ENCODE data around the gene PIMREG. TPM values are rescaled to one million over a fixed set of nuclear protein-coding genes. Genes with fewer than 3 reads are reported as not detected.
"Not testable (repeated sequence)": the region's sequence is repeated elsewhere in the genome, so short reads cannot be mapped to it uniquely, and the experiment has no call there.

The PIMREG gene
- total RNA-seq, 2 experiments from 2014 or later: 16.7 to 16.9 TPM

- intact Hi-C loops (cut with micrococcal nuclease): no loop called here
- Mint-ChIP-seq H3K27ac (no peak overlapping the region), H3K9me3 (no peaks in the 10 kb centered on the region), H3K4me1 (ENCODE audit: low read depth) (peaks cover 2% of the 10 kb centered on the region), H3K36me3 (no peaks in the 10 kb centered on the region), H3K27me3 (peaks cover 3% of the 10 kb centered on the region), H3K4me3 (no peak overlapping the region)
- ChIA-PET POLR2A (no interaction called here), CTCF (interaction anchor here (0.8 kb wide), 1 partner anchor 10 kb away, joined by 3 read pairs; no protein-coding TSS in a partner anchor)
- no peak for DNase-seq
Measured at GRCh38 chr17:6475411-6475810, 31.2 kb downstream of the PIMREG start.

- ChIA-PET POLR2A (no interaction called here), CTCF (no interaction called here)
- no peaks in the 10 kb centered on the region for H3K36me3 Mint-ChIP-seq
- peaks cover 3% of the 10 kb centered on the region for H3K27me3 Mint-ChIP-seq
- no peak overlapping the region for H3K27ac Mint-ChIP-seq
- H3K4me1 Mint-ChIP-seq (ENCODE audit: low read depth): peaks cover 2% of the 10 kb centered on the region
- no peak overlapping the region for H3K4me3 Mint-ChIP-seq
- no peaks in the 10 kb centered on the region for H3K9me3 Mint-ChIP-seq
- DNase-seq: no peak
- intact Hi-C loops (cut with micrococcal nuclease): no loop called here
Measured at GRCh38 chr17:6476076-6476809, 32.0 kb downstream of the PIMREG start.

GRCh38 chr17:6476810-6477179, 32.5 kb downstream of the PIMREG start:
- no peak overlapping the region for H3K4me3 Mint-ChIP-seq
- H3K9me3 Mint-ChIP-seq: no peaks in the 10 kb centered on the region
- POLR2A ChIA-PET: no interaction called here
- H3K27ac Mint-ChIP-seq: no peak overlapping the region
- no peak for DNase-seq
- peaks cover 2% of the 10 kb centered on the region for H3K4me1 Mint-ChIP-seq (ENCODE audit: low read depth)
- intact Hi-C loops (cut with micrococcal nuclease): no loop called here
- H3K36me3 Mint-ChIP-seq: no peaks in the 10 kb centered on the region
- peaks cover 6% of the 10 kb centered on the region for H3K27me3 Mint-ChIP-seq
- CTCF ChIA-PET: no interaction called here

GRCh38 chr17:6477831-6478383, 33.7 kb downstream of the PIMREG start:
- Mint-ChIP-seq H3K36me3 (no peaks in the 10 kb centered on the region), H3K4me3 (no peak overlapping the region), H3K9me3 (no peaks in the 10 kb centered on the region), H3K4me1 (ENCODE audit: low read depth) (peaks cover 2% of the 10 kb centered on the region), H3K27me3 (peaks cover 6% of the 10 kb centered on the region), H3K27ac (no peak overlapping the region)
- CTCF ChIA-PET: no interaction called here
- intact Hi-C loops (cut with micrococcal nuclease): no loop called here
- no peak for DNase-seq
- POLR2A ChIA-PET: no interaction called here

- Mint-ChIP-seq H3K27ac (no peak overlapping the region), H3K4me1 (ENCODE audit: low read depth) (no peaks in the 10 kb centered on the region), H3K4me3 (no peak overlapping the region), H3K9me3 (no peaks in the 10 kb centered on the region), H3K36me3 (no peaks in the 10 kb centered on the region), H3K27me3 (peaks cover 6% of the 10 kb centered on the region)
- POLR2A ChIA-PET: no interaction called here
- CTCF ChIA-PET: no interaction called here
- DNase-seq: no peak
- intact Hi-C loops (cut with micrococcal nuclease): no loop called here
Measured at GRCh38 chr17:6478486-6478885, 34.2 kb downstream of the PIMREG start.

GRCh38 chr17:6479622-6480302, 35.5 kb downstream of the PIMREG start:
- Mint-ChIP-seq H3K4me1 (ENCODE audit: low read depth) (no peaks in the 10 kb centered on the region), H3K36me3 (no peaks in the 10 kb centered on the region), H3K27ac (no peak overlapping the region), H3K9me3 (no peaks in the 10 kb centered on the region), H3K4me3 (no peak overlapping the region), H3K27me3 (peaks cover 6% of the 10 kb centered on the region)
- no peak for DNase-seq
- POLR2A ChIA-PET: no interaction called here
- CTCF ChIA-PET: no interaction called here
- intact Hi-C loops (cut with micrococcal nuclease): no loop called here

- peaks cover 6% of the 10 kb centered on the region for H3K27me3 Mint-ChIP-seq
- ChIA-PET POLR2A (no interaction called here), CTCF (no interaction called here)
- no peaks in the 10 kb centered on the region for H3K36me3 Mint-ChIP-seq
- intact Hi-C loops (cut with micrococcal nuclease): no loop called here
- H3K9me3 Mint-ChIP-seq: no peaks in the 10 kb centered on the region
- no peak overlapping the region for H3K4me3 Mint-ChIP-seq
- H3K4me1 Mint-ChIP-seq (ENCODE audit: low read depth): no peaks in the 10 kb centered on the region
- no peak overlapping the region for H3K27ac Mint-ChIP-seq
- DNase-seq: no peak
Measured at GRCh38 chr17:6480303-6480675, 36.0 kb downstream of the PIMREG start.

- no peak overlapping the region for H3K27ac Mint-ChIP-seq
- no peak for DNase-seq
- CTCF ChIA-PET: no interaction called here
- H3K9me3 Mint-ChIP-seq: no peaks in the 10 kb centered on the region
- POLR2A ChIA-PET: no interaction called here
- H3K36me3 Mint-ChIP-seq: no peaks in the 10 kb centered on the region
- H3K4me3 Mint-ChIP-seq: no peak overlapping the region
- intact Hi-C loops (cut with micrococcal nuclease): no loop called here
- peaks cover 14% of the 10 kb centered on the region for H3K27me3 Mint-ChIP-seq
- no peaks in the 10 kb centered on the region for H3K4me1 Mint-ChIP-seq (ENCODE audit: low read depth)
Measured at GRCh38 chr17:6482105-6482455, 37.8 kb downstream of the PIMREG start.

- CTCF ChIA-PET: interaction anchor here (0.7 kb wide), 1 partner anchor 8 kb away, joined by 3 read pairs; no protein-coding TSS in a partner anchor
- H3K4me3 Mint-ChIP-seq; H3K36me3 Mint-ChIP-seq; H3K27ac Mint-ChIP-seq; POLR2A ChIA-PET; H3K4me1 Mint-ChIP-seq (ENCODE audit: low read depth); H3K9me3 Mint-ChIP-seq; intact Hi-C loops (cut with micrococcal nuclease); DNase-seq: not testable (repeated sequence)
- peaks cover 15% of the 10 kb centered on the region for H3K27me3 Mint-ChIP-seq
Measured at GRCh38 chr17:6482796-6483195, 38.5 kb downstream of the PIMREG start.

- DNase-seq: no peak
- POLR2A ChIA-PET: no interaction called here
- CTCF ChIA-PET: interaction anchor here (1.0 kb wide), 1 partner anchor 10 kb away, joined by 4 read pairs; no protein-coding TSS in a partner anchor
- peaks cover 19% of the 10 kb centered on the region for H3K27me3 Mint-ChIP-seq
- H3K4me3 Mint-ChIP-seq: no peak overlapping the region
- H3K9me3 Mint-ChIP-seq: no peaks in the 10 kb centered on the region
- H3K36me3 Mint-ChIP-seq: no peaks in the 10 kb centered on the region
- intact Hi-C loops (cut with micrococcal nuclease): no loop called here
- H3K4me1 Mint-ChIP-seq (ENCODE audit: low read depth): no peaks in the 10 kb centered on the region
- no peak overlapping the region for H3K27ac Mint-ChIP-seq
Measured at GRCh38 chr17:6483507-6483906, 39.3 kb downstream of the PIMREG start.

- DNase-seq: no peak
- Mint-ChIP-seq H3K36me3 (no peaks in the 10 kb centered on the region), H3K27me3 (peaks cover 16% of the 10 kb centered on the region), H3K9me3 (no peaks in the 10 kb centered on the region), H3K4me3 (no peak overlapping the region), H3K4me1 (ENCODE audit: low read depth) (no peaks in the 10 kb centered on the region), H3K27ac (no peak overlapping the region)
- ChIA-PET POLR2A (no interaction called here), CTCF (interaction anchor here (0.7 to 1.3 kb wide), 2 partner anchors 11 to 13 kb away, joined by 3 to 6 read pairs; no protein-coding TSS in a partner anchor)
- intact Hi-C loops (cut with micrococcal nuclease): no loop called here
Measured at GRCh38 chr17:6485646-6486412, 41.6 kb downstream of the PIMREG start.

- ChIA-PET CTCF (interaction anchor here (1.3 kb wide), 1 partner anchor 15 kb away, joined by 6 read pairs; no protein-coding TSS in a partner anchor), POLR2A (no interaction called here)
- H3K27ac Mint-ChIP-seq: no peak overlapping the region
- intact Hi-C loops (cut with micrococcal nuclease): no loop called here
- H3K27me3 Mint-ChIP-seq: peaks cover 13% of the 10 kb centered on the region
- H3K4me3 Mint-ChIP-seq: no peak overlapping the region
- no peaks in the 10 kb centered on the region for H3K36me3 Mint-ChIP-seq
- no peak for DNase-seq
- H3K9me3 Mint-ChIP-seq: no peaks in the 10 kb centered on the region
- H3K4me1 Mint-ChIP-seq (ENCODE audit: low read depth): no peaks in the 10 kb centered on the region
Measured at GRCh38 chr17:6487251-6488007, 43.2 kb downstream of the PIMREG start.

Measured in activated CD4-positive, alpha-beta memory T cell treated with anti-CD3 and anti-CD28 coated beads for 36 hours (primary cell).